GM12891 (cell line): ENCODE data around the gene SPSB4.

Source experiments
- DNase-seq: peaks from one replicate; pipeline ENCODE4 v3.0.0; 2011; ENCODE audit warnings: low spot score; ENCODE audit not compliant: insufficient read length
- FAIRE-seq: peaks from 2 replicates; lab custom pipeline; 2011; peaks lifted over from hg19 to GRCh38; lab: Jason Lieb, UNC
- PAX5 ChIP-seq: IDR thresholded peaks from 2 replicates; pipeline ENCODE4 v1.6.1; 2011; ENCODE audit warnings: low read length, moderate library complexity, mild to moderate bottlenecking; ENCODE audit not compliant: insufficient read depth, severe bottlenecking
- POLR2A ChIP-seq: IDR thresholded peaks from 2 replicates; pipeline ENCODE4 v1.6.1; 2011; ENCODE audit warnings: low read depth, low read length, control low read depth
- POLR2AphosphoS5 ChIP-seq: IDR thresholded peaks from 2 replicates; pipeline ENCODE4 v1.6.1; 2011; ENCODE audit warnings: low read depth, low read length, control low read depth
- POU2F2 ChIP-seq: IDR thresholded peaks from 2 replicates; pipeline ENCODE4 v1.6.1; 2011; ENCODE audit warnings: low read depth, mild to moderate bottlenecking, control low read depth, low read length, moderate library complexity
- SPI1 ChIP-seq: IDR thresholded peaks from 2 replicates; pipeline ENCODE4 v1.6.1; 2011; ENCODE audit warnings: low read depth, low read length, control low read depth
- TAF1 ChIP-seq: IDR thresholded peaks from 2 replicates; pipeline ENCODE4 v1.6.1; 2011; ENCODE audit warnings: low read depth, low read length, control low read depth

SPSB4 gene

DNA sequence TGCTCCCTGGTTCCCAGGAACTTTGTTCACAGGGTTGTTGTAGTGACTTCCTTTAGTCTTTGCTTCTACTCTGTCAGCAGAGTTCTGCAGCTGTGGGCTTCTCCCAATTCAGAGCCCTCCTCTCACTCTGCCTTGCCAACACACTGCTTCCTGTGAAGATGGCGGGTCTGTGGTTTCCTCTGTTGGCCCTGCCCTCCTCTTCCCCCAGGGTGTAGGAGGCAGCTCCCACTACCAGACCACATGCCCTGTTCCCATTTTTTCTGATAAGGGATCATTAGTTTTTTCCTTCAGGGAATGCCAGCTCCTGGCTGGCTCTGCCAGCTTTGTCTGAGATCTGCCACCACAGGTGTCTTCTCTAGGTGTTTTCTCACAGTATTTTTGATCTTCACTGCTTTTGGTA lies 12.7 kb downstream of the SPSB4 start:
- FAIRE-seq: no peak
- no peak for DNase-seq
- TF ChIP-seq POU2F2: no peak
- TF ChIP-seq TAF1: no peak
- TF ChIP-seq SPI1: no peak
- no peak for TF ChIP-seq POLR2A
- TF ChIP-seq POLR2AphosphoS5: no peak
- TF ChIP-seq PAX5: no peak

DNA sequence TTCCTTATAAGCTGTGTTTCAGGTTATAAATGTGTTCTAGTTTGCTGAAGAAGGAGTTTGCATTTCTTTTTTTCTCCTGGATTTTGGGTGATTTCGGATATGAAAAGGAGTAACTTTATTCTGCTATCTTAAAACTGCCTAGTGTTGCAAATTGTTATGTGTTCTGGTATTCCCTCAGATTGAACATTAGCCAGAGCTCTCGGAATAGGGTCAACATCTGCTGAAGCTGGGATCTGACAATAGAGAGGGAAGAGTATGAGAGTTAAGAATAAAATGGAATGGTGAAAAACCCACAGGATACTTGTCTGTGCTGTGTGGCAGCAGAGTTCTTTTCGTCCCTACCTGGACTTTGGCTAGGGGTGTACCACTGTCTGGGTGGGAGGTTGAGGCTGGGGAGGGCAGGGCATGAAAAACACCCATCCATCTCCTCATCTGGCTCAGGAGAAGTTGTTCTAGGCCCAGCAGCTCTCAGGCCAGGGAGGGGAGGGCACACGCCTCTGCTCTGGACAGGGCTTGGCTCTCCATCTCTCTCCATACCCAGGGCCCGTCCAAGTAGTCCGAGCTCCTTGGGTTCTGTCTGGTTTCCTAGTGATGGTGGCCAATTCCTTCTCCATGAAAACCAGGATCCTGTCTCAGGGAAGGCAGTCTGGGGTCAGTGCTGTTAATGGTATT lies 13.2 kb downstream of the SPSB4 start:
- FAIRE-seq: no peak
- no peak for DNase-seq
- TF ChIP-seq SPI1 (no peak), PAX5 (no peak), TAF1 (no peak), POLR2AphosphoS5 (no peak), POU2F2 (no peak), POLR2A (no peak)

DNA sequence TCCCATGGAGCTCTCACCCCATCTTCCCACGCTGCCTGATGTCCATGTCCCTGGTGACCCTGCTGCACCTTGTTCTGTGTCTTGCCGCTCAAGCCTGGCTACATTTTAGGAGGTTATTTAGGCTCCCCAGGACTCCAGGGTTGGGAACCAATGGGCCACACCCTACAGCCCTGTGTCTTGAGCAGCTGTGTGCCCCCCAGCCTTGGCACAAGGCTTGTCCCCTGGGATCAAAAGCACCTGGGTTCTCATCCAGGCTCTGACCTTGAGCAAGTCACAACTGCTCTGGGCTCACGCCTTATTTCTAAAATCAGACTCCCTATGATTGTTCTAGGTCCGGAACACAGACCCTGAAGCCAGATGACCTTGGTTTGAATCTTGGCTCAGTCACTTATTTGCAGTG lies 14.1 kb downstream of the SPSB4 start:
- no peak for DNase-seq
- FAIRE-seq: no peak
- TF ChIP-seq TAF1 (no peak), SPI1 (no peak), POLR2AphosphoS5 (no peak), POLR2A (no peak), POU2F2 (no peak), PAX5 (no peak)

DNA sequence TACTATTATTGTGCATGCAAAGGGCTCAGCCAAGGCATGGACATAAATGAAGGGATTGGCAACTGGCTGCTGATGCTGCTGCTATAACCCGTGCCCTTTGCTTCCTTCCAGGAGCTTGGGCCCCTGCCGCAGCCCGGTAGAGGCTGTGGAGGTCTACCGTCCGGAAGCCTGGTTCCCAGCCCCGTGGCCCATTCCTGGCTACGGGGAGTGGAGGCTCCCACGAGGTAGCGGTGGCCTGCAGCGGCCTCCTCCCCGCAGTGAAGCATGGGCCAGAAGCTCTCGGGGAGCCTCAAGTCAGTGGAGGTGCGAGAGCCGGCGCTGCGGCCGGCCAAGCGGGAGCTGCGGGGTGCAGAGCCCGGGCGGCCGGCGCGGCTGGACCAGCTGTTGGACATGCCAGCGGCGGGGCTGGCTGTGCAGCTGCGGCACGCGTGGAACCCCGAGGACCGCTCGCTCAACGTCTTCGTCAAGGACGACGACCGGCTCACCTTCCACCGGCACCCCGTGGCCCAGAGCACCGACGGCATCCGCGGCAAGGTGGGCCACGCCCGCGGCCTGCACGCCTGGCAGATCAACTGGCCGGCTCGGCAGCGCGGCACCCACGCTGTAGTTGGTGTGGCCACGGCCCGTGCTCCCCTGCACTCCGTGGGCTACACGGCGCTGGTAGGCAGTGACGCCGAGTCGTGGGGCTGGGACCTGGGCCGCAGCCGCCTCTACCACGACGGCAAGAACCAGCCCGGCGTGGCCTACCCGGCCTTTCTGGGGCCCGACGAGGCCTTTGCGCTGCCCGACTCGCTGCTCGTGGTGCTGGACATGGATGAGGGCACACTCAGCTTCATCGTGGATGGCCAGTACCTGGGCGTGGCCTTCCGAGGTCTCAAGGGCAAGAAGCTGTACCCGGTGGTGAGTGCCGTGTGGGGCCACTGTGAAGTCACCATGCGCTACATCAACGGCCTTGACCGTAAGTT lies 15.0 kb downstream of the SPSB4 start:
- no peak for DNase-seq
- TF ChIP-seq SPI1 (no peak), TAF1 (no peak), POLR2A (no peak), POU2F2 (no peak), POLR2AphosphoS5 (no peak), PAX5 (no peak)
- FAIRE-seq: no peak

DNA sequence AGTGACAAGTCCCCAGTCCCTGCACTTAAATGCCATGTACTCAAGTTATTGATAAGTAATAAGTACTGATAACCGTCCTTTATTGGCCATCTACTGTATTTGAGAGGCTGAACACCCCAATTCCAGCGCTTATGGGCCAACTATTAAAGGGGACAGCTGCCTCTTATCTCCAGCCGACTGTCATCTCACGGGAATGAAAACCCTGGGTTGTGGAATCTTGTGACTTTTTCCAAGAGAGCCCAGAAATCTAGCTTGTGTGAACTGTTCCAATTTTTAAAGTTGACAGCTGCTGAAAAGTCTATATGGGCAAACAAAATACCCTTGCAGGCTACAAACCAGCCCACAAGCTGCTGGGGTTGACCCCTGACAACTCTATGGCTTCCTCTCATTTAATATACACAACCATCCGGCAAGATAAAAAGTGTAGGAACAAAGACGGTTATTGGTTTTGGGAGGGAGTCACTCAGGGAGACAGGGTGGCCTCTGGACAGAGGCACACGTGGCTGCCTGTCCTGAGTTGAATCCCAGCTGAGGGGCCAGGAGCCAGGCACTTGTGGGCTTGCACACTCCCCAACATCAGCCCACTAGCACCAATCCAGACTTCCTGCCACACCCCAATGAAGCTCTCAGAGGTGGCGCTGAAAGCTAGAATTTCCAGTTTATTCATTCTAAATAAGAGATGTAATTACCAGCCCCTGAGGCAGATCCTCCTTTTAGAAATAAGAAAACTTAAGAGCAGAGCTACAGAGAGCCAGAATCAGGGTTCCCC lies 16.2 kb downstream of the SPSB4 start:
- TF ChIP-seq PAX5: no peak
- DNase-seq (no peak), FAIRE-seq (no peak)

DNA sequence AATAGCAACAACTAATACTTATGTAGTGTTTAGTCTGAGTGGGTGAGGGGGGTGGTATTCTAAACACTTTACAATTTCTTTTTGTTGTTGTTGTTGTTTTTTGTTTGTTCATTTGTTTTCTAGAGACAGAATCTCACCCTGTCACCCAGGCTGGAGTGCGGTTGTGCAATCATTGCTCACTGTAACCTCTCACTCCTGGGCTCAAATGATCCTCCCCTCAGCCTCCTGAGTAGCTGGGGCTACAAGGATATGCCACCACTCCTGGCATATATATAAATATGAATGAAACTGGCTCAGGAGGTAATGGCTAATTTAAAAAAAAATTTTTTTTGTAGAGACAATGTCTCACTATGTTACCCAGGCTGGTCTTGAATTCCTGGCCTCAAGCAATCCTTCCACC lies 19.1 kb downstream of the SPSB4 start:
- TF ChIP-seq POLR2A: no peak
- no peak for TF ChIP-seq POU2F2
- no peak for TF ChIP-seq SPI1
- TF ChIP-seq PAX5: no peak
- DNase-seq (no peak), FAIRE-seq (no peak)

DNA sequence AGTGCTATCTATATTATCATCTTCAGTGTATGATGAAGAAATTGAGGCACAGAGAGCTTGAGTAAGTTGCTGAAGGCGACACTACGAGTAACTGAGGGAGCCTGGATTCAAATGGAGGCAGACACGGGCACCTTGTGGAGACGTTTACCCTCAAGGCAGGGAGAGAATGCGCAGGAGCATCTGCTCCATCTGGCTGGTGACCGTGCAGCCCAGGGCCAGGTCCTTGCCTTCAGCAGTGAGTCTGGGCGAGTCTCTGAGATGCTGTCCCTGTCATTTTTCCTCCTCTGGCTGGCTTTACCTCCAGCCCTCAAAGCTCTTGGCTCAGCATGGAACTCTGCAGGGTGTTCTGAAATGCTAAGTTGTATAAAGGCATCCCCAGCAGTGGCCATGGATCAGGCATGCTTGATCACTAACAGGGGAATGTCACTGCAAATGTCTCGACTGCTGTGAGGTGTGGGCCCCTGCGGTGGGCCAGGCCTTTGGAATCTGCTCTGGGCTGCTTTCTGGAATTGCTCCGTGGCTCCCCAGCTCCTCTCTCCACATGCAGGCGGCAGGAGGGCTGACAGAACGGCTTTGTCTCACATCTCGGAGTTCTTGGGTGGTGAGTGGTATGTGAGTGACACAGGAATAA lies 19.7 kb downstream of the SPSB4 start:
- FAIRE-seq (no peak), DNase-seq (no peak)
- TF ChIP-seq TAF1 (no peak), SPI1 (no peak), POU2F2 (no peak), POLR2AphosphoS5 (no peak), POLR2A (no peak), PAX5 (no peak)

DNA sequence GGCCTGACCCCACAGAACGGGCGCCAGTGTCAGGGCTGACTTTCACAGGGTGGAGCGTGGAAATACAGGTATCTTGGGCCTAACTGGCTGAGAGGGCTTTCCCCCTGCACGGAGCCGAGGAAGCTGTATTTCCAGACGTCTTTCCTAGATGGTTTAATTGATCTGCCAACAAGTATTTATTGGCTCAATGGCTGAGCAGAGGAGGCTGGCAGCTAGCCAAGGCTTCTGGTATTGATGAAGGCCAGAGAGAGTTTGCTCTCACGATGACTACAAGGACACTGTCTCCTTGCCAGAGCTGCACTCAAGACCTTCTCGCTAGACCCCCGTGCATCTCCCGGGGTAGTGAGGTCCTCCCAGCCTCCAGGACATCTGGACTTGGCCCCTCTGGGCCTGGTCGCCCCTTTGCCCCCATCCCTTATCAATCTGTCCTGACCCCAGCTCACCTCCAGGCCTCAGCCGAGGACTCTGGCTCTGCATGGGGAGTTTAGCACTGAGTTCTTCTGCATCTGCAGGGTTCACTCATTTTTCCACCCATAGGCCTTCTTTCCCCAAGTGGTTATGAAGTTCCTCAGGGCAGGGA lies 20.6 kb downstream of the SPSB4 start:
- no peak for DNase-seq
- no peak for FAIRE-seq
- TF ChIP-seq SPI1 (no peak), PAX5 (no peak), POLR2A (no peak), POU2F2 (no peak), TAF1 (no peak), POLR2AphosphoS5 (no peak)

DNA sequence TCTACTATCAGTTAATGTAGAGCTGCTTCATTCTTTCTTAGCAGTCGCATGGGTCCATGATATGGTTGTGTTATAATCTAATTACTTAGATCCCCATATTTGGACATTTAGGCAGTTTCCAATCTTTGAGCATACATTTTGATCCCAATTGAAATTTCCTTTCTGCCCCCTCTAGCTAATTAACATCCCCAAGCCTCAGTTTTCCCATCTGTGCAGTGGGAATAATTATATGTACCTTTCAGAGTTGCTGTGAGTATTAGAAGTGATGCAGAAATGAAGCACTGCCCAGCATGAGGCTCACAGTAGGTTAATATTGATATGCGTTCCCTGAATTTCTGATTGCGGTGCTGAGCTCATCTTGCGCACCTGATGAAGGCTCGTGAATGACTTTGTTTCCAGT lies 21.8 kb downstream of the SPSB4 start:
- TF ChIP-seq POLR2A (no peak), POU2F2 (no peak), TAF1 (no peak), PAX5 (no peak), SPI1 (no peak), POLR2AphosphoS5 (no peak)
- DNase-seq (no peak), FAIRE-seq (no peak)

DNA sequence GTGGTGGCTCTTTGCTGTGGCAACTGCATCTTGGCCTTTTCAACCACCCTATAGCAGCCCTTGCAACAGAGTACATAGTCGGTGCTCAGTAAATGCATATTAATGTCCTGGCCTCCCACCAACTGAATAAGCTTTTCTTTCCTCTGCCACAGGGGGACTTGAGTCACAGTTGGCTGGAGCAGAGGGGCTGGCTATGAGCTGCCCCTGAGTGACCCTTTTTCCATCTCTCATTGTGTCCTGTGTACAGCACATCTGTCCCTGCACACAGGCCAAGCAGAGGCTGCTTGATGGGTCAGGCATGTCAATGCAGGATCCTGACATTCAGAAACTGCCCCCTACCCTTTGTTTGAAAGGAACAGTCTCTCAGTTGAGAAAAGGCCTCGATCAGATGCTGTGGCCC lies 22.4 kb downstream of the SPSB4 start:
- FAIRE-seq (no peak), DNase-seq (no peak)
- TF ChIP-seq PAX5 (no peak), SPI1 (no peak), TAF1 (no peak), POLR2AphosphoS5 (no peak), POLR2A (no peak), POU2F2 (no peak)
